DND-41 (cell line): Measurements from ENCODE around the gene ADGRF5.

Source experiments
- ATAC-seq: fragments of 200-7000 bp; cut with Tn5 transposase; 3 replicates; pipeline ENCODE4 v1.9.1; 2021; ENCODE audit warnings: low read depth; ENCODE audit not compliant: insufficient read depth
- DNase-seq: peaks from one replicate; pipeline ENCODE4 v3.0.0-alpha.2; 2020
- H2AFZ ChIP-seq: 2 replicates; pipeline ENCODE4 v1.6.0; 2012; ENCODE audit warnings: low read depth, low read length
- H3K27ac ChIP-seq: 2 replicates; pipeline ENCODE4 v1.5.1; 2012; ENCODE audit warnings: low read length, inconsistent platforms
- H3K27me3 ChIP-seq: fragments of 200-600 bp; sonication (generic); 2 replicates; pipeline ENCODE4 v1.6.0; 2012; ENCODE audit warnings: low read length, mild to moderate bottlenecking, inconsistent platforms; ENCODE audit not compliant: insufficient read depth, poor library complexity
- H3K36me3 ChIP-seq: 2 replicates; pipeline ENCODE4 v1.5.1; 2012; ENCODE audit warnings: low read length, inconsistent platforms; ENCODE audit not compliant: insufficient read depth
- H3K4me1 ChIP-seq: 2 replicates; pipeline ENCODE4 v1.5.1; 2012; ENCODE audit warnings: mild to moderate bottlenecking, low read length; ENCODE audit not compliant: insufficient read depth
- H3K4me2 ChIP-seq: 2 replicates; pipeline ENCODE4 v1.6.0; 2012; ENCODE audit warnings: mild to moderate bottlenecking, moderate library complexity, low read length, inconsistent platforms; ENCODE audit not compliant: insufficient read depth
- H3K4me3 ChIP-seq, 2 experiments: fragments of 200-600 bp in 1 of 2; shearing (Covaris generic) in 1 of 2; 2 replicates each; pipeline ENCODE4 v1.5.1; 2012 to 2016; ENCODE audit warnings: inconsistent platforms in 2 of 2, low read length in 2 of 2, mild to moderate bottlenecking in 2 of 2, low read depth in 1 of 2, moderate library complexity in 1 of 2
- H3K79me2 ChIP-seq: 2 replicates; pipeline ENCODE4 v1.6.0; 2012; ENCODE audit warnings: low read length, inconsistent platforms; ENCODE audit not compliant: insufficient read depth
- H3K9ac ChIP-seq: 2 replicates; pipeline ENCODE4 v1.6.0; 2012; ENCODE audit warnings: low read depth, mild to moderate bottlenecking, inconsistent platforms, low read length, moderate library complexity
- H3K9me3 ChIP-seq: 2 replicates; pipeline ENCODE4 v1.5.1; 2012; ENCODE audit warnings: low read length, moderate library complexity, mild to moderate bottlenecking, inconsistent platforms; ENCODE audit not compliant: insufficient read depth, severe bottlenecking
- H4K20me1 ChIP-seq: 2 replicates; pipeline ENCODE4 v1.6.0; 2012; ENCODE audit warnings: low read length; ENCODE audit not compliant: insufficient read depth
- EZH2 ChIP-seq: IDR thresholded peaks from 3 replicates; pipeline ENCODE4 v1.6.1; 2012; ENCODE audit warnings: borderline replicate concordance, low read depth, mild to moderate bottlenecking, moderate library complexity, low read length, inconsistent platforms; ENCODE audit not compliant: severe bottlenecking
- TF ChIP-seq, protein P1 (sequence below): IDR thresholded peaks from 2 replicates; pipeline ENCODE4 v1.5.1; 2012; ENCODE audit warnings: borderline replicate concordance, low read length, moderate library complexity, mild to moderate bottlenecking; ENCODE audit not compliant: poor library complexity, severe bottlenecking; ENCODE audit errors: extremely low read depth

Gene ADGRF5

DNA sequence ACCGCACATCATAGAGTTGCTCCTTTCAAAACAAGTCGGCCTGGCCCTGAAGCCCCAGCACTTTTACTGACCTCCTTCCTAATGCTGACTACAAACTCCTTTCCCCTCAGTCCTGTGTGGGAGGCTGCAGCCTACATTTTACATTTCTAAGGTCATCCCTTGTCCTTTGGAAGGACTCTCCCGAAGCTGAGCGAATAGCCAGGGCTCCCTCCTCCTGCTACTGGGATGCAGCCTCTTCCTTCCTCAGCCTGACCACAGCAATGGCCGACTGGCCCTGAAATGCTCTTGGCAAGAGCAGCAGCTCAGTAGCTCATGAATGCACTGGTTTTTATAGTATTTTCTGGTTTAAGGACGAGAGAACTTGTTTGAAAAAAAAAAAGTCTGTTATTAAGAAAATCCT, 679 bp downstream of the ADGRF5 start:
- Histone ChIP-seq H3K27me3 (no peaks in the 10 kb centered on the region), H2AFZ (no peak overlapping the region)
- no peak for ATAC-seq

DNA sequence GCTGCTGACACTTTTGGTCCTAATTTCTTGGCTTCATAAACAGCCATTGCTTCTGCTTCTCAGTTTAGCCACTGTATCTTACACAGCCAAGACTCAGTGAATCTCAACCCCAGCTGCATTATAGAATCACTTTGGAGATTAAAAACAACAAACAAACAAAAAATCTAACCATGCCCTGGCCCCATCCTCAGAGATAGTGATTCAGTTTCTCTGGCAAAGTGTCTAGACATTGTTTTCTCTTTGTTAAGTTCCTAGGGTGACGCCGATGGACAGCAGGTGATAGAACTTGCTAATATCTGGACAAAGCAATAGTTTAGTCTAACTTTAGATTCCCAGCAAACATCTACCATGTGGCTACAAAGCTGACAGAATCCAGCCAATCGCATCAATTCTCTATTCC, 2.9 kb downstream of the ADGRF5 start:
- no peaks in the 10 kb centered on the region for H3K4me1 ChIP-seq
- H3K9ac ChIP-seq = no peak overlapping the region

More for the DNA sequence above, 679 bp downstream of the ADGRF5 start:
- Histone ChIP-seq H3K9me3 (no peaks in the 10 kb centered on the region), H4K20me1 (no peaks in the 10 kb centered on the region), H3K4me1 (no peaks in the 10 kb centered on the region), H3K4me2 (no peak overlapping the region), H3K9ac (no peak overlapping the region), H3K79me2 (no peaks in the 10 kb centered on the region), H3K4me3 (no peak overlapping the region), H3K36me3 (no peaks in the 10 kb centered on the region), H3K27ac (no peak overlapping the region)
- no peak for TF ChIP-seq EZH2
- TF ChIP-seq, protein P1, sequence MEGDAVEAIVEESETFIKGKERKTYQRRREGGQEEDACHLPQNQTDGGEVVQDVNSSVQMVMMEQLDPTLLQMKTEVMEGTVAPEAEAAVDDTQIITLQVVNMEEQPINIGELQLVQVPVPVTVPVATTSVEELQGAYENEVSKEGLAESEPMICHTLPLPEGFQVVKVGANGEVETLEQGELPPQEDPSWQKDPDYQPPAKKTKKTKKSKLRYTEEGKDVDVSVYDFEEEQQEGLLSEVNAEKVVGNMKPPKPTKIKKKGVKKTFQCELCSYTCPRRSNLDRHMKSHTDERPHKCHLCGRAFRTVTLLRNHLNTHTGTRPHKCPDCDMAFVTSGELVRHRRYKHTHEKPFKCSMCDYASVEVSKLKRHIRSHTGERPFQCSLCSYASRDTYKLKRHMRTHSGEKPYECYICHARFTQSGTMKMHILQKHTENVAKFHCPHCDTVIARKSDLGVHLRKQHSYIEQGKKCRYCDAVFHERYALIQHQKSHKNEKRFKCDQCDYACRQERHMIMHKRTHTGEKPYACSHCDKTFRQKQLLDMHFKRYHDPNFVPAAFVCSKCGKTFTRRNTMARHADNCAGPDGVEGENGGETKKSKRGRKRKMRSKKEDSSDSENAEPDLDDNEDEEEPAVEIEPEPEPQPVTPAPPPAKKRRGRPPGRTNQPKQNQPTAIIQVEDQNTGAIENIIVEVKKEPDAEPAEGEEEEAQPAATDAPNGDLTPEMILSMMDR = no peak
- DNase-seq = no peak

DNA sequence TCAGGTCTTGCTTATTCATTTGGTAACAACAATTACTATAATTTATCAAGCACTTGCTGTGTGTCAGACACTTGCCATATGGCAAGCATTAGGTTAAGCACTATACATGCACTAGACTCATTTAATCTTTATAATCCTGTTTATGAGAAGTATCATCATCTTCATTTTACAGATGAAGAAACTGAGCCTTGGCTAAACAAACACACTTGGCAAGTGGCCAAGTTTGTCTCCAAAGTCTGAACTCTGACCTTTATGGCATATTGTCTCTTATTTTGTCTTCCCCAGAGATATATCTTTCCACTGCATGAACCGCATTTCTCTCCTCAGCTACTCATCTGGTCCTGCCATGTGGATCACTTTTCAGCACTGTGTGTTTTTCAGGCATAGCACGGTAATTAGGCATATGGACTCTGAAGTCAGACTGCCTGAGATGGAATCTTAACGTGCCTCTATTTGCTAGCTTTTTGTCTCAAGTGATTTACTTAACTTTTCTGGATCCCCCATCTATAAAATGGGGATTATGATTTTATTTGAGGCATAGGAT, 4.7 kb downstream of the ADGRF5 start:
- H3K27ac ChIP-seq = no peak overlapping the region
- TF ChIP-seq, protein P1 = no peak
- no peak for TF ChIP-seq EZH2
- H3K4me3 ChIP-seq = no peak overlapping the region
- H3K79me2 ChIP-seq = no peaks in the 10 kb centered on the region
- no peaks in the 10 kb centered on the region for H3K4me1 ChIP-seq
- H3K9ac ChIP-seq = no peak overlapping the region
- ATAC-seq (no peak), DNase-seq (no peak)
- H2AFZ ChIP-seq = no peak overlapping the region
- no peaks in the 10 kb centered on the region for H3K9me3 ChIP-seq
- H3K27me3 ChIP-seq = no peaks in the 10 kb centered on the region
- no peak overlapping the region for H3K4me2 ChIP-seq
- no peaks in the 10 kb centered on the region for H4K20me1 ChIP-seq
- H3K36me3 ChIP-seq = no peaks in the 10 kb centered on the region

More for the DNA sequence above, 2.9 kb downstream of the ADGRF5 start:
- Histone ChIP-seq H4K20me1 (no peaks in the 10 kb centered on the region), H3K4me3 (no peak overlapping the region), H2AFZ (no peak overlapping the region), H3K36me3 (no peaks in the 10 kb centered on the region), H3K27ac (no peak overlapping the region), H3K9me3 (no peaks in the 10 kb centered on the region), H3K79me2 (no peaks in the 10 kb centered on the region), H3K27me3 (no peaks in the 10 kb centered on the region), H3K4me2 (no peak overlapping the region)
- ATAC-seq = no peak
- TF ChIP-seq, protein P1 = no peak
- no peak for TF ChIP-seq EZH2
- DNase-seq = no peak
